Measurements from ENCODE around the gene PHLPP1.

The PHLPP1 gene

DNA sequence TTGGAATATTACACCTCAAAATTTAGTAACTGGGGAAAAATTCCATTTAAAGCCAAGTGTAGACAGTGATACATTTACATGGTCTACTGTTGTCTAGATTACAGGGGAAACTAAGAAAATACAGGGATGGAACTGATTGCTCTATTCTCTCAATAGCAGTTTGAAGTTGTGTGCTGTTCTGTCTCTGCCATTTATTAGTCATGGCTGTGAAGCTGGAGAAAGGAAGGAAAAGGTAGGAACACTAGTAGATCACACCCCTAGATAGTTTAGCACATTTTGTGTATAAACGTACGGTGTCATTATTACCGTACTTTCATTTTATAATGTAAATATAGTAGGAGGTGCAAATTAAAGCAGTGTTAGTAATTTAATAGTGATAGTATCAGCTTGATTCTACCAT lies 170.5 kb downstream of the PHLPP1 start:
- in situ Hi-C loops (cut with MboI; ENCODE audit: low pct_unique_long_range_greater_than_20kb, low sequenced_read_pairs, unreplicated experiment) = no loop called here
- TF ChIP-seq CTCF (IDR thresholded peaks at IDR 0.05; ENCODE audit: extremely low read depth, insufficient read depth, missing control alignments) = no peak

GRCh38 chr18:62894681-62895390 lies 179.5 kb downstream of the PHLPP1 start:
- TF ChIP-seq CTCF (IDR thresholded peaks at IDR 0.05; ENCODE audit: extremely low read depth, insufficient read depth, missing control alignments) = no peak
- in situ Hi-C loops (cut with MboI; ENCODE audit: low pct_unique_long_range_greater_than_20kb, low sequenced_read_pairs, unreplicated experiment) = no loop called here
- no peak for DNase-seq (ENCODE audit: low spot score)

More for the DNA sequence above, 170.5 kb downstream of the PHLPP1 start:
- no peak for DNase-seq (ENCODE audit: low spot score)

DNA sequence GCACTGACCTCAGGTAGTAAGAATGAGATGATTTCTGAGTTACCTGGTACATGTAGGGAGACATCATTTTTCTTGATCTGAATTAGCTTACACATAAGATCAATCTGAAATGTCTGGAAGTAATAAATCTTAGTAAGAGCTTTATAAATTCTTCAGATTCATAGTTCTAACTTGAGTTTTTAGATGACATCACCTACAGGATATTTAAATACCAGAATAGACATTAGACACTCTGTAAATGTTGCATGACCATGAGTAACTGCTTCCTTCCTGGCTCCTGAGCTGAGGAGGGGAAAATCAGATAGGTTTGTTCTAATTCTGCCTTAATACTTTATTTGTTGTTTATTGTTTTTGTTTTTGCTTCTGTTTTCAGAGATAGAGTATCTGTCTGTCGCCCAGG lies 181.8 kb downstream of the PHLPP1 start:
- TF ChIP-seq CTCF (IDR thresholded peaks at IDR 0.05; ENCODE audit: extremely low read depth, insufficient read depth, missing control alignments) = no peak
- no peak for DNase-seq (ENCODE audit: low spot score)
- in situ Hi-C loops (cut with MboI; ENCODE audit: low pct_unique_long_range_greater_than_20kb, low sequenced_read_pairs, unreplicated experiment) = no loop called here

- in situ Hi-C loops (cut with MboI; ENCODE audit: low pct_unique_long_range_greater_than_20kb, low sequenced_read_pairs, unreplicated experiment) = no loop called here
- no peak for TF ChIP-seq CTCF (IDR thresholded peaks at IDR 0.05; ENCODE audit: extremely low read depth, insufficient read depth, missing control alignments)
- peak; percentile 37 for DNase-seq (ENCODE audit: low spot score)
Observed at GRCh38 chr18:62898359-62898758, 183.0 kb downstream of the PHLPP1 start.

- in situ Hi-C loops (cut with MboI; ENCODE audit: low pct_unique_long_range_greater_than_20kb, low sequenced_read_pairs, unreplicated experiment) = no loop called here
- TF ChIP-seq CTCF (IDR thresholded peaks at IDR 0.05; ENCODE audit: extremely low read depth, insufficient read depth, missing control alignments) = no peak
- no peak for DNase-seq (ENCODE audit: low spot score)
Observed at GRCh38 chr18:62899534-62899933, 184.2 kb downstream of the PHLPP1 start.

DNA sequence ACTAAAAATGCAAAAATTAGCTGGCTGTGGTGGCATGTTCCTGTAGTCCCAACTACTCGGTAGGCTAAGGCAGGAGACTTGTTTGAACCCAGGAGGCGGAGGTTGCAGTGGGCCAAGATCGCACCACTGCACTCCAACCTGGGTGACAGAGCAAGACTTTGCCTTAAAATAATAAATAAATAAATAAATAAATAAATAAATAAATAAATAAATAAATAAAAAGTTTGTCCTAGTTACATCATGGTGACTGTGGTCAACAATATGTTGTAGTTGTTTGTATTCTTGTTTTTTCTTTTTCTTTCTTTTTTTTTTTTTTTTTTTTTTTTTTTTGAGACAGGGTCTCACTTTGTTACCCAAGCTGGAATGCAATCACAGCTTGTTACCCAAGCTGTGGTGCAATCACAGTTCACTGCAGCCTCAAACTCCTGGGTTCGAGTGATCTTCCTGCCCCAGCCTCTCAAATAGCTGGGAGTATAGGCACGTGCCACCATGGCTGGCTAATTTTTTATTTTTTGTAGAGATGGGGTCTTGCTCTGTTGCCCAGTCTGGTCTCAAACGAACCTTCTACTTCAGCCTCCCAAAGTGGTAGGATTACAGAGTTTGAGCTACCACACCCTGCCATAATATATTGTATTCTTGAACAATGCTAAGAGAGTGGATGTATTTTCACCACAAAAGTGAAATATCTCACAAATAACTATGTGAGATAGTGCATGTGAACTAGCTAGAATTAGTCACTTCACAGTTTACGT lies 185.0 kb downstream of the PHLPP1 start:
- DNase-seq (ENCODE audit: low spot score) = no peak
- in situ Hi-C loops (cut with MboI; ENCODE audit: low pct_unique_long_range_greater_than_20kb, low sequenced_read_pairs, unreplicated experiment) = no loop called here
- no peak for TF ChIP-seq CTCF (IDR thresholded peaks at IDR 0.05; ENCODE audit: extremely low read depth, insufficient read depth, missing control alignments)
